Colonic mucosa (tissue), 4 donors: ENCODE measurements around the gene SLC9A4. TPM values are rescaled to one million over a fixed set of nuclear protein-coding genes. Genes with fewer than 3 reads are reported as not detected.

Source experiments
- DNase-seq: peaks from one replicate; pipeline ENCODE4 v3.0.0-alpha.2; 2020
- H3K27ac ChIP-seq: fragments of 200-600 bp; one replicate; pipeline ENCODE4 v1.8.0; 2021
- H3K27me3 ChIP-seq: fragments of 200-600 bp; one replicate; pipeline ENCODE4 v1.8.0; 2021
- H3K36me3 ChIP-seq: fragments of 200-600 bp; one replicate; pipeline ENCODE4 v1.8.0; 2021
- H3K4me1 ChIP-seq: fragments of 200-600 bp; one replicate; pipeline ENCODE4 v1.8.0; 2021; ENCODE audit warnings: mild to moderate bottlenecking
- H3K4me3 ChIP-seq: fragments of 200-600 bp; one replicate; pipeline ENCODE4 v1.8.0; 2021
- H3K9ac ChIP-seq, 2 donors: one replicate each; pipeline ENCODE4 v1.7.0; 2013; ENCODE audit warnings: control low read depth in 2 of 2, low read depth in 2 of 2, low read length in 2 of 2
- H3K9me3 ChIP-seq: fragments of 200-600 bp; one replicate; pipeline ENCODE4 v1.8.0; 2021
- CTCF ChIP-seq: fragments of 200-600 bp; IDR thresholded peaks from one replicate; pipeline ENCODE4 v1.8.0; 2022; ENCODE audit warnings: antibody characterized with exemption, mild to moderate bottlenecking
- intact Hi-C: fragments of 100-400 bp; cut with DNase I; formaldehyde crosslinking; loops from one replicate; pipeline ENCODE4 v1.14.1; 2022
- total RNA-seq, 2 donors: library from RNA; stranded (reverse); fragmentation: NEBNext Ultra II Directional in 1 of 2; extraction: Animal tissue kit (Norgen Biotek cat#: 25700) in 1 of 2; gene quantifications; one replicate each; pipeline ENCODE4 v1.2.1, GENCODE V29; 2021
- donor health status: healthy.
- donor health status: DM: no; HTN: no; CAD: no.
- donor health status: DM: no; HTN: no; CAD: no.

Gene SLC9A4
- total RNA-seq, 2 donors from 2014 or later: 0.15 TPM; not detected in 1

DNA sequence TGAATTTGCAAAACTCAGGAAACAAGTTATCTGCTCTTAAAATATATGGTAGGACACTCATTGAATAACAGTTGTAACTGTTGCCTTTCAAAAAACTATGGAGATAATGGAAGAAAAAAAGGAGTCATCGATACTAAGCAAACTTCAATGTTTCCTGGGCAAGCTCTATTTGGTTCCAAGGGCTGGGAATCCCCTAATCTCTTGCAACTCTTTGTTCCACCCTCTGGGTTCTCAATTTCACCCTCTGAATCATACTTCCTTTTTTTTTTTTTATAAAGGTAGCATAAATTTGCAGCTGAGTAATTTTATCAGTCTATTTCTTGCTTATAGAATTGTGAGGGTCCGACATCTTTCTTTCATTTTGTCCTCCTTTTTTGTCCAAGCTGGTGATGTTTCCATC, 36.7 kb downstream of the SLC9A4 start:
- no peaks in the 10 kb centered on the region for H3K27me3 ChIP-seq
- intact Hi-C loops: no loop called here
- no peaks in the 10 kb centered on the region for H3K4me1 ChIP-seq
- H3K9ac ChIP-seq: no peak overlapping the region
- TF ChIP-seq CTCF: no peak
- no peak for DNase-seq
- H3K9me3 ChIP-seq: no peaks in the 10 kb centered on the region
- no peak overlapping the region for H3K27ac ChIP-seq
- no peaks in the 10 kb centered on the region for H3K36me3 ChIP-seq
- no peak overlapping the region for H3K4me3 ChIP-seq

GRCh38 chr2:102510791-102511575, 38.0 kb downstream of the SLC9A4 start:
- Histone ChIP-seq H3K4me1 (no peaks in the 10 kb centered on the region), H3K27ac (no peak overlapping the region), H3K27me3 (no peaks in the 10 kb centered on the region), H3K9ac (no peak overlapping the region), H3K4me3 (no peak overlapping the region), H3K9me3 (no peaks in the 10 kb centered on the region), H3K36me3 (no peaks in the 10 kb centered on the region)
- no peak for DNase-seq
- no peak for TF ChIP-seq CTCF
- intact Hi-C loops: no loop called here

DNA sequence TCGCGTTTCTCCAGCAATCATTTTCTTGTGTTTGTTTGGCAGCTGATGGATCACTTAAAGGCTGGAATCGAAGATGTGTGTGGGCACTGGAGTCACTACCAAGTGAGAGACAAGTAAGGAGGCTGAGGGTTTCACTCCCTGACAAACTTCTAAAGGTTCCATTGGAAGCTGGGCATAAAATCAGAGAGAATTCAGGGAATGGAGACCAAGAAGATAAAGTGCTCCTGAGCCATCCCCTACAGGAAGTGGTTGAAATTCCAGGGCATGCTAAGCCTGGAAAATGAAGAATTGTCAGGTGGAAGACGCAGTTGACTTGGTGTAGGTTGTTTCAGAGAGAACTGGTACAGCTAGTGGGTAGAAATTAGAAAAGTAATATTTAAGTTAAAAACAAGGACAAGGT, 39.1 kb downstream of the SLC9A4 start:
- Histone ChIP-seq H3K9me3 (no peaks in the 10 kb centered on the region), H3K4me3 (no peak overlapping the region), H3K9ac (no peak overlapping the region), H3K4me1 (no peaks in the 10 kb centered on the region), H3K27ac (no peak overlapping the region), H3K27me3 (no peaks in the 10 kb centered on the region), H3K36me3 (no peaks in the 10 kb centered on the region)
- no peak for TF ChIP-seq CTCF
- intact Hi-C loops: no loop called here
- DNase-seq: no peak

DNA sequence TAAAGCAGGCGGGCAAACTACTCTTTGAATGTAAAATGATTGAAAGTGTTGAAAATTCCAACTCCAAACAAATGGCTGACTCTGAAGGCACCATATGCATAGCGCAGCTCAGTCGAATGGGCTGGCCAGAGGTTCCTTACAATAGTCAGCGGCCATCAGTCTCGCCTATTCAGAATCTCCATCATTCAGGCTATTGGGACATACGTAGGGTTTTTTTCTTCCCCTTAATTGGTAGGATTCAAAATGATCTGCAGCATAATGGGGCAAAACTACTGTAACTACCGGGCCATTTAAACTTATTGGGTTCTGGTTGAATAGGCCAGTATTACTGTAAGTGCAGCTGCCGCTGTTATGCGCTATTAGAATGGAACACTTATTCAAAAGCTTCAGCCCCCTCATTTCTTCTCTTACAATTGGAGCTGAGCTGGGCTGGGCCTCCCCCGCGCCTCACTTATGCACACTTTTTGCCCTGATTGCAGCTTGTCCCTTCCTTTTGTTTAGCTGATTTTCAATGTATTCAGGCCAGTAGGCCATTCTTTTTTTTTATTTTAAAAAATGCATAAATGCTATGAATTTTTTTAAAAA, 40.4 kb downstream of the SLC9A4 start:
- Histone ChIP-seq H3K36me3 (no peaks in the 10 kb centered on the region), H3K9ac (no peak overlapping the region), H3K9me3 (no peaks in the 10 kb centered on the region), H3K4me3 (no peak overlapping the region), H3K27me3 (no peaks in the 10 kb centered on the region), H3K4me1 (no peaks in the 10 kb centered on the region), H3K27ac (no peak overlapping the region)
- intact Hi-C loops: no loop called here
- no peak for TF ChIP-seq CTCF
- DNase-seq: no peak

GRCh38 chr2:102514061-102514785, 41.2 kb downstream of the SLC9A4 start:
- no peaks in the 10 kb centered on the region for H3K36me3 ChIP-seq
- H3K4me1 ChIP-seq: no peaks in the 10 kb centered on the region
- H3K9me3 ChIP-seq: no peaks in the 10 kb centered on the region
- no peak for DNase-seq
- TF ChIP-seq CTCF: no peak
- no peaks in the 10 kb centered on the region for H3K27me3 ChIP-seq
- H3K27ac ChIP-seq: no peak overlapping the region
- intact Hi-C loops: no loop called here
- no peak overlapping the region for H3K9ac ChIP-seq
- no peak overlapping the region for H3K4me3 ChIP-seq
